ENCODE results near the gene GPR39.

The GPR39 gene

DNA sequence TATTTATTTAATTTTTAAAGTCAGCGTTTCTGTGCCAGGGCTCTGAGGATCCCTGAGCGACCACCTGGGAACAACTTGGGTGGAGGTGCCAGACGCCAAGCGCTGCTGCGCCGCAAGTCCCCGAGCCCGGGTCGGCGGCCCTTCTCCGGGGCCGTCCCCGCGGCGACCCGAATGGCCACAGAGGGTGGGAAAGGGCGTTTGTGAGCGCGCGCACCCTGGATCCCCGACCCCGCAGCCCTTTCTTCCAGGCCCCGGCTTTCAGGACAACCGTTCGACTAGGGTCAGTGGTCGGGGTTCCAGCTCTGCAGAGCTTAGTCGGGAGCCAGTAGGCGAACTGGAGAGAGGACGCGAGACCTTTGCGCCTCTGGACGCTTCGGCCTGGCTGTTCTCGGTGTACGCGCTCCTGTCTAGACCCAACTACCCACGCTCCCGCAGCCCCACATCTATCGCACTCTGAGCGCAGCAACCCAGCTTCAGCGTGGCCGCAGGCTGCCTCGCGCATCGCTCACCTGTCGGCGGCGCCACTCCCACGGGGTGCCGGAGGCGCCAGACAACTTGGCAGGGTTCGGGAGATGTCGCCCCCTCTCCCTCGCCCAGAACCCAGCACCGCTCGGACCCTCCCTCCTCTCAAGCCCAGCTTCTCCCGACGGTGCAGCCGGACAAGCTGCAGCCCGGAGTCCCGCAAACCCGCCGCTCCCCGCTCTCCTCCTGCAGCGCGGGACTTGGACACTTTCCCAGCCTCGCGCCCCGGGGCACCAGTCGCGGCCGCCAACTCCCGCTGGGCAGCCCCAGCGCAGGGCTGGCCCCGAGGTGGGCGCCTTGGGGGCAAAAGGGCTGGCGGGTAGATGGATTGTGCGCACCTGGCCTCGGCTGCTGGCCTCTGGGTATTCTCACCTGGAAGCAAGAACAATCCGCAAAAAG, 252.6 kb downstream of the GPR39 start:
- DNase-seq (ENCODE audit: low read depth in 2 of 3, low spot score in 2 of 3) = no peak

DNA sequence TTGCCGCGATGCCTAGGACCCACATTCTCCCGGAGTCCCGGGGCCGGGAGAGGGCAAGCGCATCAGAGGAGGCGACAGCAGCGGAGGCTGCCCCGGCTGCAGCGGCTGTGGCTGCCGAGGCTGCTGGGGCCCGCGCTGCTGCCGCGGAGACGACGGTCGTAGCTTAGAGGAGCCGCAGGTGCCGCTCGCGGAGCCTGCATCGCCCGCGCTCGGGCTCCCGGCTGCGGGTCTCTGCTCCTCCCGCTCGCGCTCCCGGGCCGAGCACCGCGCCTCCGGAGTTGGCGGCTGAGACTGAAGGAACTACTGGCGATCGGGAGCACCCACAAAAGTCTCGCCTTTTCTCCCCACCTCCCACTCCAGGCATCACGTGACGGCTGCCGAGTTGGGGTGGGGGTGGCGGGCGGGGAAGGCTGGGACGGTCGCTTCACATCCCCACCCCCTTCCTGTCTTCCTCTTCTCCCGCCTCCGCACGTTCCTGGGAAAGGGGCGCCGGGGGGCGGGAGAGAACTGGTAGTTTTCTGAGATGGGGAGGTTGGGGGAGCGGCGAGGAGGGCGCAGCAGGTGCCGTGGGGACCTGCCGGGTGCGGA, 253.4 kb downstream of the GPR39 start, which contains the start of gene LYPD1:
Gene LYPD1, minus strand, starts transcription at position 298 of the 588 bp plus-strand sequence. Its CDS starts 273 bp downstream, at position 25.
- no peak for DNase-seq (ENCODE audit: low read depth in 2 of 3, low spot score in 2 of 3)

DNA sequence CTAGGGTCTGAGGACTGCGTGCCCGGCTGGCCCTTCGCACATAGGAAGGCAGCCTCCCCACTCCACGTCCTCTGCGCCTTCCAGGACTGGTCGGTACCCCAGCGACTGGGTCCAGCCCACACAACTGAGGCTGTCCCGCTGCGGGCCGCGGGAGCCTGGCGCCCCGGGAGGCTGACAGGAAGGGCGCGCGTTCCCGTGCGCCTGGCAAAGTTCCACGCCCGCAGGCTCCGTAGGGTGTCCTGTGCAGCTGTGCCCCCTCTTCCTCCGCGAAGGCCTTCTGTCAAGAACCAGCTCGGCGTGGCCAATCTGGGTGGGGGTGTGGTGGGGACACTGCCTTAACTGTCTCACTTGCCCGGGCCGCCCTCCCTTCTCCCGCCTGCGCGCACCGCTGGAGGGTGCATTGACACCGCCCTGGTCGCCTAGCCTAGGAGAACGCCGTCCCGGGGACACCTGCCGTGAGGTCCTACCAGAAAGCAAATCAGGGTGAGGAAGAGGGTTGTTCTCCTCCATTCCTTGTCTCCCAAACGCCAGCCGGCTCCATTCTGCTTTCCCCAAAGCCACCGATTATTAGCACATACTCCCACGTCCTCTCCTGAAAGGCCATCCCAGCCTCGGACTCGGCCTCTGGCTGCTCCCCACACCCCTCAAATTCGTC, 254.0 kb downstream of the GPR39 start:
- DNase-seq (ENCODE audit: low read depth in 2 of 3, low spot score in 2 of 3) = no peak

DNA sequence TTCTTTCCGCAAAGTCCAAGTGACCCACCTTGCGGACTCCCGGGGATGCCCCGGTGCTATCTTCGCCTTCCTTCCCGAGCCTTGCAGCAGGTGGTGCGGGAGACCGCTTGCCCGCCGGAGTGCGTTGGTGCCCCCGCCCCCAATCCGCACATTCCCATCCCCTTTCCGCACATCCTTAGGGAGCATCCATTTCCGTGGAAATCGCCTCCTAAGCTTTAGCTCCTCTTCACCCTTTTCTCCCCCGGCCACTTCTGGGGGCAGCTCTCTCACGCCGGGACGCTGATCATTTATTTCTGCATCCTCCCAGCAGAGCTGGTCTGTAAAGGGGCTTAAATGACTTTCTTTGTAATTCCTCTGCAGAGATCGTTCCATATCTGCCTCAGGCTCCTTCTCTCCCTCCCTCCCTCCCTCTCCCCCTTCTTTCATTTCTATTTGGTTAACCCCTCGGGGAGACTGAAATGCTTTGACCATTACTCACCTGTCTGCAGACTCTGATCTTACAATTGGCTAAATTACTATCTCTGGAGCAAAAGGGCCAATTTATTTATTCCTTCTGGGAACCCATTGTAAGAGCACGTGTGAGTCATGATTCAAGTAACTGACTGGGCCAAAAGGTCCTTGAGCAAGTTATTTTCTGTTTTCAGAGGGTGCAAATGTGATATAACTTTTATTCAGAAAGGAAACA, 254.7 kb downstream of the GPR39 start:
- DNase-seq (ENCODE audit: low read depth in 2 of 3, low spot score in 2 of 3) = no peak

DNA sequence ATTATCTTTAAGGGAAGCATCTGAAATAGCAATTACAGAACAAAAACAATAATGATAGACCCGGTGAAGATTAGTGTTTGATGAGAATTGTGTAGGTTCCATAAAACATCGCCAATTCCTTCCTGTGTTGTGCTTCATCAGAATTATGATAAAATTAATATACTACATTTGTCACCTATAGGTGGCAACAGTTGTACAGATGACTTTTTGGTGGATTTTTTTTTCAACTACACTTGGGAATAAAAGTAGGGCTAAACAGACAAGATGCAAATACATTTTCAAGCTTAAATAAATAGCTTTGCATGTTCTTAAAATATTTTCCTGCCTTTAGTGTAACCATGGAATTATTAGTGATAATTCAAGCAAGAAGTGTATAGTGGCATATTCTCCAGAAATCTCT, 260.4 kb downstream of the GPR39 start:
- DNase-seq (ENCODE audit: low read depth in 2 of 3, low spot score in 2 of 3) = no peak

DNA sequence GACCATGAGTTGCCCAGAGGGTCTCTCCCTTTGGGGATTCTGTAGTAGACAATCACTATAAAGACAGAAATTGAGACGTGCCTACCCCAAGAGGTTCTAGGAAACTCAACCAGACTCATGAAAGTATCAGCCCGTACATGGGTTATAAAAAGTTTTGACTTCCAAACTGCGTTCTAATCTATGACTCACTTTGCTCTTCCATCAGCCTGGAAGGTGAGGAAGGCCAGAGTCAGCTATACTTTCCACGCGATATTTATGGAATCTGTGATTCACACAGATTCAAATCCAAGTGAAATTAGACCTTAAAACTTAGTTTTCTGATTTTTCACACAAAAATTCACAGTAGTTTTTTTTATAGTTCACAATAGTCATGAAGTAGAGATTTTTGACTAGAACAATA, 261.1 kb downstream of the GPR39 start:
- DNase-seq (ENCODE audit: low read depth in 2 of 3, low spot score in 2 of 3) = no peak

DNA sequence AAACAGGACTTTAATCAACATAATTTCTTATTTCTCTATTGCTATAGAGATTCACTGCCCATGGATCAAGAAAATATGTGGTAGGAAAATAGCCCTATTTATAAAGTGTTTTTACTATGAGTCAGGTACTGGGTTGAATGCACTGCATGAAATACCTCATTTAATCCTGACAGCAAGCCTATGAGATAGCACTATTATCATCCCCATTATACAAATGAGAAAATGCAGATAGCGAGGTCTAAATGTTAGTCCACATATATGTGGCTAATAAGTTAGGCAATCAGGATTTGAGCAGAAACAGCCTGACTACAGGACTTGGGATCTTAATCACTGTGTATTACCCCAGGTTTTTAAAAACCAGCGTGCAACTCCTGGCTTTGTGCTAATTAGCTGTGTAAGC, 261.9 kb downstream of the GPR39 start:
- no peak for DNase-seq (ENCODE audit: low read depth in 2 of 3, low spot score in 2 of 3)

DNA sequence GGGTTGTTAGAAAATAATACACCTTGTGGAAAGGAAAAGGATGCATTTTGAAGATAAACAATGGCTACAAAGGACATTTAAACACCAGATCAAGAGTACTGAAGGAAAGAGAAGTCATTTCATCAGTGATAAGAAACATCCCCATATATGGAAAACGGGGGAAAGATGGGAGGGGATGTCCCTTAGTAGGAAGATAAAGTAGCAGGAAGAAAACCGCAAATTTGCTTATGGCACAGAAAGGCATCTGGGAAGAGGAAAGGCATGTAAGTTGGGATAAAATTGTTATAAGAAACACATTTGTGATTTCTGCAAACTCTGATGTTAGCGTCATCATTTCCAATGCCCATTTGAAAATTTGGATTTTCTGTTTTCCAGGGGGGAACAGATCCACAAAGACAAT, 263.9 kb downstream of the GPR39 start:
- no peak for DNase-seq (ENCODE audit: low read depth in 2 of 3, low spot score in 2 of 3)

DNA sequence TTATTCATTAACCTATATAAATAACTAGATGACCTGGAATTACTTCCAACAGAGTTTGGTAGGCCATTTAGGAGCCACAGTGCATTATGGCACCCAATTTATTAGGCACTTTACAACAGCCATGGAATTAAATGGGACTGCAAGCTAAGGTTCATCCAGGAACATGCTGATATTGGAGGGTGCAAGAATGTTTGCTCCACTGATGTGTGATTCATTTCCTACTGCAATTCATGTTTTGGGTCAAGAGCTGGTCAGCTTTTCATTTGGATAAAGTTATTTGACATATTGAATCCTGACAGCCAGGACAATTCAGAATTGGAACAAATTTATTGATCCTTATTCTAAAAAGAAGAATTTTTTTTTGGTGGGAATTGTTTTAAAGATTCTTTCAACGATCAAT, 265.2 kb downstream of the GPR39 start:
- DNase-seq (ENCODE audit: low read depth in 2 of 3, low spot score in 2 of 3) = no peak

DNA sequence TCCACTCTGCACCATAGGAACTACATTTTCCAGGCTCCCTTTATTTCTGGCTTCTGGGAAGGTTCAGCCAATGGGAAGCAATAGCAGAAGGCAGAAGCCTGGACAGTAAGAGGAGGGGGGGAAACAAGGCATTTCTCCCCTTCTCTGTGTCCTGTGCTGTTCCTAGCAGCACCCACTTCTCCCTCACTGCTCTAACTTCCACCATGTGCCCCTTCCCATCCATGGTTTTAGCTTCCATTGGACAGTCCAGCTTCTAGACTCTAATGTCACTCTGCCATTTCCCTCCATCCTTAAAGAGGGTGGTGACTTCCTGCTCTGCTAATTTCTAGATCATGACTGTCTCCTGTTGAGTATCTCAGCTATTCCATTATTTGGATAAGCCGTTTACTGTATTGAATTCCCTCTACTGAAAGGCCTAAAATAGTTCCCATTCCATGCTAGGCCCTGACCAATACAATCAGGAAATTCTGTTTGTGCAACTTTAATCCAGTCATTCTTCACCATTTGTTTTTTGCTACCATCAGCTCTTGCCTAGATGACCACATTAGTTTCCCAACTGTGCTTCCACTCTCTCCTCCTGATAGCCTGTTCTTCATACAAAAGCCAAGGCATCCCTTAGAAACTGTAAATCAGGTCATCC, 274.2 kb downstream of the GPR39 start:
- no peak for DNase-seq (ENCODE audit: low read depth in 2 of 3, low spot score in 2 of 3)

DNA sequence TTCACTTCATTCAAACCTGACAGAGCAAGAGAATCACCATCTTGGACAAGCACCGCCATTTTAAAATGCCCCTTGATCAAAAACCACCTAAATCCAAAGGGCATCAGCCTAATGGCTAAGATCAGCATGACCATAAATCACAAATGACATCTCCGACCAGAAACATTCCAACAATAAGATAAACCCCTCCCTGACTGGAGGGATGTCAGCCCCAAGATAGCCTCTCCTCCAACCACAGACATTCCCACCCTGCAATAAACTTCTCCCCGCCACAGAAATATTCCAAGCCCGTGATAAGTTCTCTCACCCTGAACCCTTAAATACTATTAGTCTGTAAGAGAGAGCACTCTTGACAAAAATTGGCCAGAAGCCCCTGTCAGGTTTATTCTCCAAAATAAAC, 275.0 kb downstream of the GPR39 start:
- no peak for DNase-seq (ENCODE audit: low read depth in 2 of 3, low spot score in 2 of 3)

DNA sequence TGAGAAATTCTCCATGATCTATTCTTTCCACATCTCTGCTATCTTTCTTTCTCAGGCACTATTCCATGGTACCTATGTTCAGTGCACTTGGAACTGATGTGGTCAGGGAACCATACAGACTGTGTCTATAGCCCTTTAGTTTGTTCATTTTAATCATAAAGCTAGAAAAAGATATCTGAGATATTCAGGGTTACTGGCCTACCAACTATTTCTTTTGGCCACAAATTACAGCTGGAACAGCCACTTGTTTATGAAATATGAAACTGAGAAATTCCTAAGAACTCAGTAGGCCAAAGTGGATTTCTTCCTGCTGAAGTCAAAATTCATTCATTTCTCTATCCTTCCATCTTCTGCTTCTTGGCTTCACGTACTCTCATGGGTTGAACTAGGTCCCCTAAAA, 276.2 kb downstream of the GPR39 start:
- no peak for DNase-seq (ENCODE audit: low read depth in 2 of 3, low spot score in 2 of 3)

Measured in activated CD8-positive, alpha-beta memory T cell treated with anti-CD3 and anti-CD28 coated beads for 48 hours (primary cell).